ENCODE data around the gene TMOD1.

DNA sequence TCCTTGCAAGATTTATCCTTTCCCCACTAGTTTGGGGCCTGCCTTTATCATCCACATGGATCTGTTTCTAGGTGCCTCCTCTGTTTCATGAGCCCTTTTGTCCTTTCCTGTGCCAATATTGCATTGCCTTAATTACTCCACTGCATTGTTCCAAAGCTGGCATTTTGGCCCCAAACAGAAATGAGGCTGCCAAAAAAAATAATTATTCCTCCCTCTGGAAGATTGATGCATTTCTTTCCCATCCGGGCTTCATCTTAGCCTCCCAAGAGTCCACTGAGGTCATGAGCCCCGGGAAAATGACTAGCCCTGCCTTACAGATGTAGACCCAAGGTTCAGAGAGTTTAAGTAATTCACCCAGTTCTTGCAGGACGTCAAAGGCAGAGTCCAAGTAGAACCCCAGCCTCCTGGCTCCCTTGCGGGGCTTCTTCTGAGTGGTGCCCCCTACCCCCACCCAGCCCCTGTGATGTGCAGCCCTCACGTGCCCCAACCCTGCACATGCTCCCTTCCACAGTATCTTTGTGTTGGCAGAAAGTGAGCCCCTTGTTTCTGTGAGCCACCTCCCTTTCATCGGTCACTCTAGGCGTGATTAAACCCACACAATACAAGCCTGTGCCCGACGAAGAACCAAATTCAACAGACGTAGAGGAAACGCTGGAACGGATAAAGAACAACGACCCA lies 62.1 kb downstream of the TMOD1 start:
- TF ChIP-seq TAF1 (IDR thresholded peaks at IDR 0.05; ENCODE audit: borderline replicate concordance, insufficient read depth, low read length) (no peak), SIN3A (IDR thresholded peaks at IDR 0.05; ENCODE audit: borderline replicate concordance, insufficient read depth, low read length) (no peak), POLR2AphosphoS5 (IDR thresholded peaks at IDR 0.05; ENCODE audit: low read depth, low read length) (no peak)
- TF ChIP-seq, protein P1, sequence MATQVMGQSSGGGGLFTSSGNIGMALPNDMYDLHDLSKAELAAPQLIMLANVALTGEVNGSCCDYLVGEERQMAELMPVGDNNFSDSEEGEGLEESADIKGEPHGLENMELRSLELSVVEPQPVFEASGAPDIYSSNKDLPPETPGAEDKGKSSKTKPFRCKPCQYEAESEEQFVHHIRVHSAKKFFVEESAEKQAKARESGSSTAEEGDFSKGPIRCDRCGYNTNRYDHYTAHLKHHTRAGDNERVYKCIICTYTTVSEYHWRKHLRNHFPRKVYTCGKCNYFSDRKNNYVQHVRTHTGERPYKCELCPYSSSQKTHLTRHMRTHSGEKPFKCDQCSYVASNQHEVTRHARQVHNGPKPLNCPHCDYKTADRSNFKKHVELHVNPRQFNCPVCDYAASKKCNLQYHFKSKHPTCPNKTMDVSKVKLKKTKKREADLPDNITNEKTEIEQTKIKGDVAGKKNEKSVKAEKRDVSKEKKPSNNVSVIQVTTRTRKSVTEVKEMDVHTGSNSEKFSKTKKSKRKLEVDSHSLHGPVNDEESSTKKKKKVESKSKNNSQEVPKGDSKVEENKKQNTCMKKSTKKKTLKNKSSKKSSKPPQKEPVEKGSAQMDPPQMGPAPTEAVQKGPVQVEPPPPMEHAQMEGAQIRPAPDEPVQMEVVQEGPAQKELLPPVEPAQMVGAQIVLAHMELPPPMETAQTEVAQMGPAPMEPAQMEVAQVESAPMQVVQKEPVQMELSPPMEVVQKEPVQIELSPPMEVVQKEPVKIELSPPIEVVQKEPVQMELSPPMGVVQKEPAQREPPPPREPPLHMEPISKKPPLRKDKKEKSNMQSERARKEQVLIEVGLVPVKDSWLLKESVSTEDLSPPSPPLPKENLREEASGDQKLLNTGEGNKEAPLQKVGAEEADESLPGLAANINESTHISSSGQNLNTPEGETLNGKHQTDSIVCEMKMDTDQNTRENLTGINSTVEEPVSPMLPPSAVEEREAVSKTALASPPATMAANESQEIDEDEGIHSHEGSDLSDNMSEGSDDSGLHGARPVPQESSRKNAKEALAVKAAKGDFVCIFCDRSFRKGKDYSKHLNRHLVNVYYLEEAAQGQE (IDR thresholded peaks at IDR 0.05; ENCODE audit: insufficient read depth in 1 of 2, low read depth in 2 of 2, low read length in 2 of 2): no peak

All from PFSK-1 (cell line).